ENCODE results near the gene RASGRF2.

The RASGRF2 gene

GRCh38 chr5:81181576-81182316, 221.6 kb downstream of the RASGRF2 start:
- no peak for DNase-seq

DNA sequence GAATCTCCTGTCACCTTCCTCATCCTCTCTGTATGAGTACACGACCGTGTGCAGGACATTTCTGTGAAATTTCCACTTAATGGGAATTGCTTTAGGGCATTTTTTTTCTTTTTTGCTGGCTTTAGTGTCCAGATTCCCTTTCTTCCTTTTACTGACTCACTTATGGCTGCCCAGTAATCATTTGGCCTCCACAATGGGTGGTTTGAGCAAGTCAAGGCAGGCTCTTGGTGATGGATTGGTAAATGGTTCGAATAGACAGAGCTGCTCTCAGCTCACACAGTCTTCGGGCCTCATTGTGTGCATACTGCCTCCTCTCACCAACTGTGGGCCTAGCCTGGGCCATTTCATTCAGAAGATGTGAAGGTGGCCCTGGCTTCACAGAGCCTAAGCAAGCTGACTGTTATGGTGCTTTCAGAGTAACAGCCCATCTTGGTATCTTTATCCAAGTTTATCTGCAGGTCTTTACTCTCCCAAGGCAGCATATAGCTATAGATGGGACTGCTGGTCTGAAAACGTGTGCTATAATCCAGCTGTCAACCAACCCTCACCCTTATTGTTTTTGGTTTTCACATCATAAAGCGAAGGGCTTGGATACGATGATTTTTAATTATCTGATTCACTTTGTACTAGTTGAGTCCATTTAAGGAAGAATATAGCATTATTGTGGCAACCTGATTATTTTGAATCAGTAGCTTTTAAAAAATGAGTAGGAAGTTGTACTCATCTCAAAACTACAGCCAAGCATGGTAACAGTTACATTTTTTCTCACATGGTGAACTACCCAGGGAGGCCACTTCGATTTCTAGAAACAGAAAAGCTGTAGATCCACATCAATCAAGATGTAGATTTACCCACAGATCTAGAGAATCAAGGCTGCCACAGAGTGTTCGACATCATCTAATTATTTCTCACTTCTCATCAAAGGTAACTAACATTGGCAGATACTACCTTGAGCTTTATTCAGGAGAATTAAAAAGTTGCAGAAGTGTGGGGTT, 222.5 kb downstream of the RASGRF2 start:
- no peak for DNase-seq

DNA sequence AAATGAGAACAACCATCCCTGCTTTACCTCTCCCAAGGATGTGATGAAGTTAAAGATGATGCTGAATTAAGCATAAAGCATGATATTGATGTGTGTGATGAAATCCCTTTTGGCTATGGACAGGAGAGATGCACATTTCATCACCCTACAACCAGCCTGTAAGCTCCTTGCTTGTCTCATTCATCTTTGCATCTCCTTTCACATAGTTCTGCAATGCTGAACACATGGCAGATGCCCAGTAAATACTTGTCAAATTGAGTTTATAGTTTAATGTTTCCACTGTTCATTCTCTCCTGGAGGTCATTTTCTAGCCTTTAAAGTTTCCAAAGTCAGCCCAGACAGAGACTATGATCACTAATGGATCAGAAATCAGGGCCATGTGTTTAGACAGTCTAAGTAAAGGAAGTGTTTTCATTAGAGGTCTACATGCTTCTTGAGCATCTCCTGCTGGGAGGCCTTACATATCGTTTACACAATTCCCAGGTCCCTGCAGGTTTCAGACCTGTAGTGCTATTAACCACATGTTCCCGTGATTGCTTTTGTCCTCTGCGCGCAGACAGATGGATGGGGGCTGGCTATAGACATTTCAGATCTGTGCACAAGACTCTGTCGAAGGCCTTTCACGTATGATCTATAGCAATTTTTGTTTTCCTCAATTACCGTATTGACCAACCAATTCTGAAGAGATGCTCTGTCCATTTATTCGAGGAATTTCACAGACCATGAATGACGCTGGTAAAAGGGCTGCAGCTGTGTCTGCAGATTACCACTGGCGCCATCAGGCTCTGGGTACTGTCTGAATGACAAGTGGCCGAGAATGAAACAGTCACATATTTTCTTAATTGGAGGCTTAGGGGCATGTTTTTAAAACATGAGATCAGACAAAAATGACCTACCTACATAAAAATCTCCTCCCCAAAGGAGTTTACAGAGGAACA, 223.9 kb downstream of the RASGRF2 start:
- no peak for DNase-seq

GRCh38 chr5:81184749-81185110, 224.6 kb downstream of the RASGRF2 start:
- no peak for DNase-seq

DNA sequence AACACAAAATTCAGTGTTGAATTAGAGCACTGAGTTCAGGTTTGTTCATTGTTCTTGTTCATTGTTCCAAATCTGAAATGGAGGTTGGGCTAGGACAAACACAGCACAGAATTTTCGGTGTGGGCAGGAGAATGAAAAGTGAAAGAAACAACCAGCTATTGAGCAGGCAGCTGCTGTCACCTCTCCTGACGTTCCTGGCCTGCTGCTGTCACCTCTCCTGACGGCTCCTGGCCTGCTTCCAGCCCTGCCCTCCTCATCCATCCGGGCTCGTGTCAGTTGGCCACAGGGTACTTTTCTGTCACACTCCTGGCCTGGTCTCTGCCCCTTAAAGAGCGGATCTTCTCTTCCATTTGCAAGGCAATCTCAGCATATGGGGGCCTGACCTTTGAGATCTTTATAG, 227.7 kb downstream of the RASGRF2 start:
- DNase-seq = no peak

DNA sequence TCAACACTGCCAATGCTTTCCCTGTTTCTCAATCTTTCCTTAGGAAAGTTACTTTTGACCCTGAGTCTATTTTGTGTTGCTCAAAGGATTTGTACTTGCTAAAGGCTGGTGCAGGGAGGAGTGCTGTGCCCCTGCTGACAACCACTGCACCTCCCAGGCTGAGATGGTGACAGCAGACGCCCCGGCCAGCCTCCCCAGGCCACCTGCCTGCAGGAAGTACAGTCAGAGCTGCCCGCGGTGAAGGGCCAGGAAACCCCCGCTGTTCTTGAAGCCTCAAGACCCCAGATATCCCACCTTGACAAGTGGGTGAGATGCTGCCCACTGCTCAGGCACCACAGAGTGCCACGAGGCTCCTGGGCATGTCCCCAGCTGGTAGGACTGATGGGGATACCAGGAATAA, 228.8 kb downstream of the RASGRF2 start:
- no peak for DNase-seq

DNA sequence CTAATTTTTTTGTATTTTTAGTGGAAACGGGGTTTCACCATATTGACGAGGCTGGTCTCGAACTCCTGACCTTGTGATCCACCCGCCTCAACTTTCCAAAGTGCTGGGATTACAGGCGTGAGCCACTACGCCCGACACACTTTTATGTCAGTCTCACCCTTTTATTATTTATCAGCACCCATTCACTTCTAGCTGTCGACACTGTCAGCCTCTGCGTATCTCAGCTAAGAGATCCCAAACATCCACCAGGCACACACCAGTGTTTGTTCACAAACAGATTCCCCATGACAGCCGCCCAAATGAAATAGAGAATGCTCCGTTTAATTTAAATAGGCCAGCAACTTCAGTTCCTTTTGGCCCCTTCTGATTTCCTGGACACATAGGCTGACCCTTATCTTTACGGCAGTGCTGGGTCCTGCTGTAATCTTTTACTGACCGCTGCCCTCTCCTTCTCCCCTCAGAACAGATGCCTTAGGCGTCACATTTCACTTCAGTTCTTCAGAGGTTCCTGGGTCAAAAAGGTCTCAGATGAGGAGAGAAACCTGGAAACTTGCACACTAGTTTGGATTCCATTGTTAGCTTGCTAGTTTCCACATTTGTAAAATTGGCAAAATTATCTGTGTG, 229.8 kb downstream of the RASGRF2 start:
- no peak for DNase-seq

GRCh38 chr5:81191726-81192372, 231.7 kb downstream of the RASGRF2 start:
- DNase-seq = no peak

- DNase-seq = no peak
These were observed 232.2 kb downstream of the RASGRF2 start for GRCh38 chr5:81192373-81192750.

GRCh38 chr5:81194633-81195334, 234.6 kb downstream of the RASGRF2 start:
- peak; percentile 77 for DNase-seq

DNA sequence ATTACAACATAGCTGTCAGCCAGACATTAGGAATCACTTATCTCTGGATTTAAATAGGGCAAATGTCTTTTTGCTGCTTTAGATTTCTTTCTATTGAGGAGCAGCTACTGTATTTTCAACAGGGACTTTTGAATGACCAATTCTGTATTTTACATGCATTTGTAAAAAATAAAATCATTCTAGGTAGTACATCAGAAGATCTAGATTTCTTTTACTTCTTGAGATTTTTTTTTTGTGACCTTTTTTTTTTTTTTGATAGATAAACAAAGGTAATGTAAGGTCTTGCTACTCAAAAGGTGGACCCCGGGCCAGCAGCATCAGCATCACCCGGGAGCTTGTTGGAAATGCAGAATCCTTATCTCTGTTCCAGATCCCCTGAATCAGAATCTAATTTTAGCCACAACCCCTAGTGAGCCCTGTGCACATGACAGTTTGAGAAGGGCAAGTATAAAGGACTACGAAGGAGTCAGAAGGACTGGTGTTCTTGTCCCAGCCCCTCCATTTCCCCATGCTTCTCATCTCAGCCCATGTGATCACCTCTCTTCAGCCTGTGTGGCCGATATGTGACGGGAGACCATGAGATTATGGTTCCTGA, 235.3 kb downstream of the RASGRF2 start:
- no peak for DNase-seq

- no peak for DNase-seq
These were observed 242.5 kb downstream of the RASGRF2 start for GRCh38 chr5:81202655-81203054.

DNA sequence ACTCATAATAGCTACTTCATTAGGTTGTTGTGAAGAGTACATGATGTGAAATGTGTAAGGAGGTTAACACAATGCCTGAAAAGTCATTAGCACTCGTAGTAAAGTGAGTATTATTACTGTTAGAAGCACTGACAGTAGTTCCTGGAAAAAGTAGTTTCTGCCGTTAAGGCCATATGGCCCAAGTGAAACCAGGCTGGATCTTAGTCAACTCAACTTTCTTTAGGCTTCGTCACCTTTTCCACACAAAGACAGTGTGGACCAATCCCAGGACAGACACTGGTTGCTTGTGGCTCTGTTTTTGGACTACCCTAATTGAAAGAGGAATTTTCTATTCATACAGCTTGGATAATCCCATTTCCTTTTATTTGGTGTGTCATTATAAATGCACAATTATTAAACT, 243.6 kb downstream of the RASGRF2 start:
- DNase-seq = no peak

- DNase-seq = no peak
These were observed 244.0 kb downstream of the RASGRF2 start for GRCh38 chr5:81204205-81204604.

GRCh38 chr5:81205058-81205457, 244.9 kb downstream of the RASGRF2 start:
- DNase-seq = no peak

- DNase-seq = no peak
These were observed 246.8 kb downstream of the RASGRF2 start for GRCh38 chr5:81207009-81207408.

GRCh38 chr5:81208904-81209303, 248.7 kb downstream of the RASGRF2 start:
- no peak for DNase-seq

- no peak for DNase-seq
These were observed 249.2 kb downstream of the RASGRF2 start for GRCh38 chr5:81209386-81209785.

GRCh38 chr5:81209869-81210493, 249.8 kb downstream of the RASGRF2 start:
- DNase-seq = no peak

GRCh38 chr5:81212211-81212751, 252.1 kb downstream of the RASGRF2 start:
- DNase-seq = no peak
